GM23338 (cell line): Measurements from ENCODE around the gene ERC1. TPM values are rescaled to one million over a fixed set of nuclear protein-coding genes. Genes with fewer than 3 reads are reported as not detected.

Experiments
- ATAC-seq: fragments of 200-7000 bp; cut with Tn5 transposase; 3 replicates; pipeline ENCODE4 v1.9.1; 2020
- DNase-seq: peaks from one replicate; pipeline ENCODE4 v3.0.0-alpha.2; 2015; ENCODE audit warnings: low spot score
- H2AFZ ChIP-seq: fragments of 200-600 bp; sonication (generic); 2 replicates; pipeline ENCODE4 v1.8.0; 2016; ENCODE audit warnings: antibody characterized with exemption, mild to moderate bottlenecking, moderate library complexity
- H3F3A ChIP-seq: fragments of 200-600 bp; sonication (generic); replicated peaks from 2 replicates; pipeline ENCODE4 v1.8.0; 2017; ENCODE audit warnings: antibody characterized with exemption, mixed run types, low read depth
- H3K27ac ChIP-seq: fragments of 200-600 bp; sonication (generic); 2 replicates; pipeline ENCODE4 v1.6.1; 2016; ENCODE audit warnings: low read depth
- H3K27me3 ChIP-seq: fragments of 200-600 bp; sonication (generic); 2 replicates; pipeline ENCODE4 v1.8.0; 2016; ENCODE audit warnings: mild to moderate bottlenecking, mixed run types, moderate library complexity; ENCODE audit not compliant: insufficient read depth
- H3K36me3 ChIP-seq: fragments of 200-600 bp; sonication (generic); 2 replicates; pipeline ENCODE4 v1.8.0; 2016; ENCODE audit warnings: mild to moderate bottlenecking; ENCODE audit not compliant: insufficient read depth
- H3K4me1 ChIP-seq: fragments of 200-600 bp; sonication (generic); 2 replicates; pipeline ENCODE4 v1.8.0; 2016; ENCODE audit warnings: mild to moderate bottlenecking, moderate library complexity; ENCODE audit not compliant: insufficient read depth
- H3K4me2 ChIP-seq: fragments of 200-600 bp; sonication (generic); 2 replicates; pipeline ENCODE4 v1.7.1; 2017; ENCODE audit warnings: mixed run types
- H3K4me3 ChIP-seq: fragments of 200-600 bp; sonication (generic); 2 replicates; pipeline ENCODE4 v1.6.1; 2016; ENCODE audit warnings: mixed run types
- H3K79me2 ChIP-seq: fragments of 200-600 bp; sonication (generic); replicated peaks from 2 replicates; pipeline ENCODE4 v1.8.0; 2017; ENCODE audit warnings: mild to moderate bottlenecking; ENCODE audit not compliant: insufficient read depth
- H3K9me2 ChIP-seq: fragments of 200-600 bp; sonication (generic); 2 replicates; pipeline ENCODE4 v1.8.0; 2017; ENCODE audit not compliant: insufficient read depth
- H4K20me1 ChIP-seq: fragments of 200-600 bp; sonication (generic); replicated peaks from 2 replicates; pipeline ENCODE4 v1.8.0; 2017; ENCODE audit warnings: mild to moderate bottlenecking; ENCODE audit not compliant: insufficient read depth
- H3K27ac Mint-ChIP-seq: 2 replicates; pipeline ENCODE4 v1.8.0; 2020; ENCODE audit warnings: inconsistent platforms, mild to moderate bottlenecking, moderate library complexity, mixed read lengths
- H3K27me3 Mint-ChIP-seq: 3 replicates; pipeline ENCODE4 v1.8.0; 2022; ENCODE audit warnings: low read depth, mild to moderate bottlenecking, moderate library complexity, mixed read lengths, inconsistent platforms; ENCODE audit not compliant: insufficient read depth, poor library complexity
- H3K36me3 Mint-ChIP-seq: 3 replicates; pipeline ENCODE4 v1.8.0; 2021; ENCODE audit warnings: low read depth, mild to moderate bottlenecking, inconsistent platforms, moderate library complexity, mixed read lengths
- H3K4me1 Mint-ChIP-seq: 3 replicates; pipeline ENCODE4 v1.8.0; 2020; ENCODE audit warnings: mild to moderate bottlenecking, inconsistent platforms, mixed read lengths
- H3K4me3 Mint-ChIP-seq: 3 replicates; pipeline ENCODE4 v1.8.0; 2021; ENCODE audit warnings: moderate library complexity, mild to moderate bottlenecking, inconsistent platforms, mixed read lengths
- H3K9me3 Mint-ChIP-seq: 3 replicates; pipeline ENCODE4 v1.8.0; 2020; ENCODE audit warnings: moderate library complexity, mild to moderate bottlenecking, inconsistent platforms, mixed read lengths
- CREB1 ChIP-seq: fragments of 250-450 bp; sonication (Bioruptor Pico); IDR thresholded peaks from 2 replicates; pipeline ENCODE4 v1.5.0; 2020; ENCODE audit warnings: low read depth, mild to moderate bottlenecking, moderate library complexity
- CTCF ChIP-seq, 2 experiments: fragments of 200-600 bp in 1 of 2; sonication (generic) in 1 of 2; conservative IDR thresholded peaks; 2 replicates each; pipeline versions ENCODE4 v1.5.1 to v1.6.1; 2016 to 2017; ENCODE audit warnings: antibody characterized with exemption in 2 of 2, low read depth in 2 of 2, mild to moderate bottlenecking in 2 of 2, moderate library complexity in 1 of 2
- ETS1 ChIP-seq: IDR thresholded peaks from 2 replicates; pipeline ENCODE4 v1.6.1; 2016; ENCODE audit warnings: antibody characterized with exemption
- EZH2 ChIP-seq: fragments of 200-600 bp; sonication (generic); IDR thresholded peaks from one replicate; pipeline ENCODE4 v1.8.0; 2017; ENCODE audit warnings: antibody characterized with exemption, mild to moderate bottlenecking, low read depth; ENCODE audit not compliant: unreplicated experiment
- EZH2phosphoT487 ChIP-seq: fragments of 200-600 bp; sonication (generic); IDR thresholded peaks from one replicate; pipeline ENCODE4 v1.8.1; 2018; ENCODE audit warnings: antibody characterized with exemption; ENCODE audit not compliant: unreplicated experiment
- JUNB ChIP-seq: IDR thresholded peaks from one replicate; pipeline ENCODE4 v1.6.1; 2016; ENCODE audit warnings: antibody characterized with exemption; ENCODE audit not compliant: unreplicated experiment
- NANOG ChIP-seq: IDR thresholded peaks from 2 replicates; pipeline ENCODE4 v1.6.1; 2016; ENCODE audit warnings: antibody characterized with exemption, borderline replicate concordance
- POLR2AphosphoS5 ChIP-seq: IDR thresholded peaks from 2 replicates; pipeline ENCODE4 v1.6.1; 2016; ENCODE audit warnings: antibody characterized with exemption, low read depth
- REST ChIP-seq: IDR thresholded peaks from one replicate; pipeline ENCODE4 v1.6.1; 2018; ENCODE audit warnings: antibody characterized with exemption; ENCODE audit not compliant: unreplicated experiment
- STAT1 ChIP-seq: IDR thresholded peaks from one replicate; pipeline ENCODE4 v1.6.1; 2016; ENCODE audit warnings: antibody characterized with exemption; ENCODE audit not compliant: unreplicated experiment
- ZNF114 ChIP-seq: fragments of 250-450 bp; sonication (Bioruptor Pico); IDR thresholded peaks from 2 replicates; pipeline ENCODE4 v1.5.0; 2020; ENCODE audit warnings: mild to moderate bottlenecking, moderate library complexity
- ZNF331 ChIP-seq: fragments of 250-450 bp; sonication (Bioruptor Pico); IDR thresholded peaks from 2 replicates; pipeline ENCODE4 v1.5.0; 2020; ENCODE audit warnings: low read depth, mild to moderate bottlenecking, moderate library complexity
- ZNF462 ChIP-seq: fragments of 250-450 bp; sonication (Bioruptor Pico); IDR thresholded peaks from 2 replicates; pipeline ENCODE4 v1.5.0; 2020; ENCODE audit warnings: mild to moderate bottlenecking, moderate library complexity
- polyA plus RNA-seq: library from polyadenylated mRNA; unstranded; fragments of >200 nt; fragmentation: Nextera tagmentation; extraction: Ambion mirVana; gene quantifications from 2 replicates; pipeline ENCODE4 v1.2.1, GENCODE V29; 2016
- total RNA-seq: library from RNA; depleted of rRNA; stranded (reverse); fragments of >200 nt; shearing (Covaris generic); gene quantifications from 2 replicates; pipeline ENCODE4 v1.2.3, GENCODE V29; 2014

ERC1 gene
- total and polyA plus RNA-seq, 2 experiments from 2014 or later, result 28.1 to 35.3 TPM

GRCh38 chr12:1262011-1262410, 271.0 kb downstream of the ERC1 start:
- H3K27me3 ChIP-seq, result no peaks in the 10 kb centered on the region
- H3K79me2 ChIP-seq, result no peaks in the 10 kb centered on the region
- 0 out of 2 replicates have a peak, but pooled peaks cover 3% of the 10 kb centered on the region for H4K20me1 ChIP-seq
- H3K4me1 Mint-ChIP-seq, result no peaks in the 10 kb centered on the region; the same call in 2 of the 3 replicates
- H3K27ac ChIP-seq, result no peak overlapping the region
- no peak overlapping the region for H3K4me3 ChIP-seq
- TF ChIP-seq ZNF114 (CRISPR knock-in tag) (no peak), EZH2phosphoT487 (no peak), ETS1 (no peak), ZNF462 (CRISPR knock-in tag) (no peak), CTCF (conservative IDR thresholded peaks at IDR 0.05; ENCODE audit: low read depth in 2 of 2) (no peak), CREB1 (CRISPR knock-in tag) (no peak), NANOG (no peak), ZNF331 (no peak), JUNB (no peak), REST (no peak), EZH2 (no peak), POLR2AphosphoS5 (no peak), STAT1 (no peak)
- no peaks in the 10 kb centered on the region for H3F3A ChIP-seq
- ATAC-seq, result no peak
- H2AFZ ChIP-seq, result no peak overlapping the region
- no peaks in the 10 kb centered on the region for H3K9me2 ChIP-seq
- no peaks in the 10 kb centered on the region for H3K9me3 Mint-ChIP-seq
- no peaks in the 10 kb centered on the region for H3K4me1 ChIP-seq
- H3K4me3 Mint-ChIP-seq, result no peak overlapping the region
- H3K4me2 ChIP-seq, result no peak overlapping the region
- DNase-seq, result no peak
- H3K36me3 Mint-ChIP-seq, result peaks cover 7% of the 10 kb centered on the region; the same call in 2 of the 3 replicates
- 0 out of 2 replicates have a peak, but pooled peaks cover 3% of the 10 kb centered on the region for H3K36me3 ChIP-seq
- no peak overlapping the region for H3K27ac Mint-ChIP-seq
- H3K27me3 Mint-ChIP-seq, result peaks cover 4% of the 10 kb centered on the region
